ENCODE data around the gene CCHCR1. TPM values are rescaled to one million over a fixed set of nuclear protein-coding genes. Genes with fewer than 3 reads are reported as not detected.

Gene CCHCR1
- total and polyA plus RNA-seq, 2 experiments from 2014 or later: 19.8 to 46.7 TPM

GRCh38 chr6:31202259-31203166 is 44.9 kb upstream of the CCHCR1 start:
- TF ChIP-seq EZH2 (IDR thresholded peaks at IDR 0.05; ENCODE audit: low read depth, unreplicated experiment) (no peak), POLR2AphosphoS5 (IDR thresholded peaks at IDR 0.05; ENCODE audit: low read depth) (no peak), REST (IDR thresholded peaks at IDR 0.05; ENCODE audit: unreplicated experiment) (no peak), STAT1 (IDR thresholded peaks at IDR 0.05; ENCODE audit: unreplicated experiment) (no peak), NANOG (IDR thresholded peaks at IDR 0.05; ENCODE audit: borderline replicate concordance) (no peak), ZNF114 (CRISPR knock-in tag; IDR thresholded peaks at IDR 0.05) (no peak), CTCF (conservative IDR thresholded peaks at IDR 0.05; ENCODE audit: low read depth in 2 of 2) (no peak), CREB1 (CRISPR knock-in tag; IDR thresholded peaks at IDR 0.05; ENCODE audit: low read depth) (no peak), ETS1 (IDR thresholded peaks at IDR 0.05) (no peak), JUNB (IDR thresholded peaks at IDR 0.05; ENCODE audit: unreplicated experiment) (no peak), EZH2phosphoT487 (IDR thresholded peaks at IDR 0.05; ENCODE audit: unreplicated experiment) (no peak), ZNF462 (CRISPR knock-in tag; IDR thresholded peaks at IDR 0.05) (no peak), ZNF331 (CRISPR knock-in tag; IDR thresholded peaks at IDR 0.05; ENCODE audit: low read depth) (no peak)
- H3K27ac Mint-ChIP-seq: no peak overlapping the region
- Histone ChIP-seq H3K27ac (ENCODE audit: low read depth) (peak overlapping the region; percentile 70; the same call in 1 of the 2 replicates), H3K4me1 (ENCODE audit: insufficient read depth) (peaks cover 10% of the 10 kb centered on the region), H3K9me2 (ENCODE audit: insufficient read depth) (no peaks in the 10 kb centered on the region; the same call in 1 of the 2 replicates), H3K36me3 (ENCODE audit: insufficient read depth) (no peaks in the 10 kb centered on the region), H3K4me2 (peak overlapping the region; percentile 68), H3K27me3 (ENCODE audit: insufficient read depth) (no peaks in the 10 kb centered on the region), H3K4me3 (0 out of 2 replicates have a peak overlapping the region, but pooled peaks have one; percentile 18), H4K20me1 (replicated peaks; ENCODE audit: insufficient read depth) (no peaks in the 10 kb centered on the region), H2AFZ (no peak overlapping the region), H3K79me2 (replicated peaks; ENCODE audit: insufficient read depth) (no peaks in the 10 kb centered on the region), H3F3A (replicated peaks; ENCODE audit: low read depth) (no peaks in the 10 kb centered on the region)
- peaks cover 15% of the 10 kb centered on the region for H3K36me3 Mint-ChIP-seq (ENCODE audit: low read depth)
- peaks cover 14% of the 10 kb centered on the region for H3K9me3 Mint-ChIP-seq
- ATAC-seq: peak; percentile 16
- DNase-seq (ENCODE audit: low spot score): peak; percentile 23
- no peak overlapping the region for H3K4me3 Mint-ChIP-seq
- peaks cover 16% of the 10 kb centered on the region for H3K27me3 Mint-ChIP-seq (ENCODE audit: insufficient read depth, low read depth, poor library complexity)
- peaks cover 17% of the 10 kb centered on the region for H3K4me1 Mint-ChIP-seq
